Fibroblast of upper back skin (primary cell): ENCODE measurements around the gene SET.
"Not testable (repeated sequence)": the region's sequence is repeated elsewhere in the genome, so short reads cannot be mapped to it uniquely, and the experiment has no call there.

Source experiments
- DNase-seq: peaks from one replicate; pipeline ENCODE4 v3.0.0-alpha.2; 2013

The SET gene

DNA sequence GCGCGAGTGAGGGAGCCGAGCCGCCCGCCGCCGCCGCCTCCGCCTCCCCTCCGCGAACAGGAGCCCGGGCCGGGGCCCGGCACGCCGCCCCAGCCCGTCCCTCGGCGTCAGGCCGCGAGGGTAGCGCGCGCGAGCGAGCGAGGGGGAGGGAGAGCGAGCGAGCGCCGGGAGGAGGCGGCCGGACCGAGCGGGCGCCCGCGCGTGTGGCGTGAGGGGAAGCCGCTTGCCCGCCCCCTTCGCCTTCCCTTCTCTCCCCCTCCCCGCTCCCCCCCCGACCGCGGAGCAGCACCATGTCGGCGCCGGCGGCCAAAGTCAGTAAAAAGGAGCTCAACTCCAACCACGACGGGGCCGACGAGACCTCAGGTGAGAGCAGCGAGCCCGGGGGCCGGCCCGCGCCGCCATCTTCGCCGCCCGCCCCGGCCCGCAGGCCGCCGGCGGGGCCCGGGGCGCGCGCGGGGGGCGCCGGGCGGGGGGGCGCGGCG is 312 bp downstream of the SET start:
- DNase-seq = no peak

DNA sequence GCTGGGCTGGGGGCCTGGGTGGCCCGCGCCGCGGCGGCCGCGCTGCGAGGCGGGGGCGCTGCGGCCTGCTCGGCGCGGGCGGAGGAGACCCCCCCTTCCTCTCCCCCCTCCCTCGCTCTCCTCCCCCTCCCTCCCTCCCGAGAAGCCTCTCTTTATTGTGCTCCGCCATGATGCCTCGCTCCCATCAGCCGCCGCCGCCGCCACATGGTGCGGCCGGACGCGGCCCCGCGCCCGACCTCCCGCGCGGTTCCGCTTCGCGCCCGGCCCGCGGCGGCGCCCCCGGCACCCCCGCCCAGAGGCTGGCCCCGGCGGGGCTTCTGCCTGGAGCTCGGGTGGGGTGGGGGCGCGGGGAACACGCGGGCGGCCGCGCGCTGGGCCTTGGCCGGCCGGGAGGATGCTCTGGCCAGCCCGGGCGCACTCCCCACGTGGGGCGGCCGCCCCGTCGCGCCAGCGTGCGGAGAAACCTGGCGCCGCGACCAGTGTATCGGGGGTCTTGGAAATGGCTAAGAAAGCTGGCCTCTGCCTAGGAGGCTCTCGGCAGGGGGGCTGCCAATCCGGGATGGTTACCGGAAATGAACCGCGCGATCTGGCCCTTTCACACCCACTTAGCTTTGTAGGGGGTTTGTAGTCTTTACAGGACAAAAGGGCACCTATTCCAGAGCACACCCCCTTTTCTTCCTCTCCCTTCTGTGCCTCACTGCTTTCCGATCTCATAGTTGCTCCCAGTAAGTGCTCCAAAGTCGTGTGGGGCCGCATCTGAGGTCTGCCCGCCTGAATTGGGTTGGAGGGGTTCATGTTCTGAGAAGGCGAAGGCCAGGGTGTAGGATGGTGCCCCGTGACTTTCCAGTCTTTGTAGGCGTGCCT is 1.0 kb downstream of the SET start:
- DNase-seq = peak; percentile 48

DNA sequence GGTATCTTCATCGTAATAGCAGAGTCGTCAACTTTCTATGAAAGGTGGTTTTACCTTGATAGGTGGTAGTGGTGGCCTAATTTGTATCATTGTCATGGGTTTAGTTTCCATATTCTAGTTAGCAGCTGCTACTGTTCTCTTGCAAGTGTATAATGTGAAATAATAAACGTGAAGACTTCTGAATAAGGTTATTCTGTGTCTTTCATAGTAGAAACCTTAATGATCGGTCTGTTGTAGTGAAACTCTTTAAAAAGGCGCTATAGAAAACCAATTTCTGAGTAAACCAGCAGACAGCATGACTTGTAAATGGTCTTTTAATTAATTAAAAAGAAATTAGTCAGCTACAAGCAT is 1.6 kb downstream of the SET start:
- DNase-seq = no peak

DNA sequence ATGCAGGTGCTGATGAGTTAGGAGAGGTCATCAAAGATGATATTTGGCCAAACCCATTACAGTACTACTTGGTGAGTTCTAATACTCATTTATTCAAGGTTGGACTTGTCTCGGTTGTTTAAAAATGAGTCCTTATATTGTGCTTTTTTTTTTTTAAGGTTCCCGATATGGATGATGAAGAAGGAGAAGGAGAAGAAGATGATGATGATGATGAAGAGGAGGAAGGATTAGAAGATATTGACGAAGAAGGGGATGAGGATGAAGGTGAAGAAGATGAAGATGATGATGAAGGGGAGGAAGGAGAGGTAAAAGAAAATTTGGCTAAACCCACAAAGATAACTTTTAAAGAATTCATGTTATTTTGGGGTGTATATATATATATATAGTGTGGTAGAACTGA is 4.7 kb downstream of the SET start:
- DNase-seq = not testable (repeated sequence)

DNA sequence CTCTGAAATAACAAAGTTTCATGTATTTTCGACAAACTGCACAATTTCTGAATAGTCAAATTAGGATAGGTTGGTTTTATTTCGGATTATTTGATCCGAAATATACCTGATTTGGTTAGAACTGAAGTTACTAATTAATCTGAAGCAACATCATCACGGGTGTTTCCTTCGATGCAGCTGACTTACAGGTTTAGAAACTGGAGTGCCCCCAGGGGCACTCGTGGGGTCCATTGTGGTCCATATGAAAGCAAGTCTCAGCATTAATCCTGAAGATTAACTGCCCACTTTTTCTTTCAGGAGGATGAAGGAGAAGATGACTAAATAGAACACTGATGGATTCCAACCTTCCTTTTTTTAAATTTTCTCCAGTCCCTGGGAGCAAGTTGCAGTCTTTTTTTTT is 5.3 kb downstream of the SET start:
- DNase-seq = no peak

DNA sequence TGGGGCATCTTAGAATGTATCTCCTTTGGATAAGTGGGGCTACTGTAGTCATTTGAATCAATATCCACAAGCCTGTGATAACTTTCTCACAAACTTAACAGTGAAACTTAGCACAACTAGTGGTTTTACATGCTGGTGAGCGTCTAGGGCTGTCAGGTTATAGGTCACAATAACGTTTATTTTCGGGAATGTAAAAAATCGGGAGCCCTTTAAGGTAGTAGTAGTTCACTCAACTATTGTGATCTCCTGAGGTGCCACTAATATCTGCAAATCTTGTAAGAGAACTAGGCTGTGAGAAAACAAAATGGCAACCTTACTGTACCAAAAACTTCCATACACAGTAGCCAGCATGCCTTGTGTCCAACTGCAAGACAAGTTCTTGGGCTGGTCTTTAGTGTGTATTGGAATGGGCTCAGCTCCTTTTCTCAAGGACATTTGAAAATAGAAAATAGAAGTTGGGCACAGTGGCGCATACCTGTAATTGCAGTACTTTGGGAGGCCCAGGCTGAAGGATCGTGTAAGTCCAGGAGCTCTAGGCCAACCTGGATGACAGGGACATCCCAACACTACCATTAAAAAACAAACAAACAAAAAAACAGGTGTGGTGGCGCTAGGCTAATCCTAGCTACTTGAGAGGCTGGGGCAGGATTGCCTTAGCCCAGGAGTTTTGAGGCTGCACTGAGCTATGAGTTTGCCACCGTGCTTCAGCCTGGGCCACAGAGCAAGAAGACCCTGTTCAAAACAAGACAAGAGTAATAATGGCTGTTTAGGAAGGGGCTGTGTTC is 8.1 kb downstream of the SET start:
- DNase-seq = no peak

DNA sequence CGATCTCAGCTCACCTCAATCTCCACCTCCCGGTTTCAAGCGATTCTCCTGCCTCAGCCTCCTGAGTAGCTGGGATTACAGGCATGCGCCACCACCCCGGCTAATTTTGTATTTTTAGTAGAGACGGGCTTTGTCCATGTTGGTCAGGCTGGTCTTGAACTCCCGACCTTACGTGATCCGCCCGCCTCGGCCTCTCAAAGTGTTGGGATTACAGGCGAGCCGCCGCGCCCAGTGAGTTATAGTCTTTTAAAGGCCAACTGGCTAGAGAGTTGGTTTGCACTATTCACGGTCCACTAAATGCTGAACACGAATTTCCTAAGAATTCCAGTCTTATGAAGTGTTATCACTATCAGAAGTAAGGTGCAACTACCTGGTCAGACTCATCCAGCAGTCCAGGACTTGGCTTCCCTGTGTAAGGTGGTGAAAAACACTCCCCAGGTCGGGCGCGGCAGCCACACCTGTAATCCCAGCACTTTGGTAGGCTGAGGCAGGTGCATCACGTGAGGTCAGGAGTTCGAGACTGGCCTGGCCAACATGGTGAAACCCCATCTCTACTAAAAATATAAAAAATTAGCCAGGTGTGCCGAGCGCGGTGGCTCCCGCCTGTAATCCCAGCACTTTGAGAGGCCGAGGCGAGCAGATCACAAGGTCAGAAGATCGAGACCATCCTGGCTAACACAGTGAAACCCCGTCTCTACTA is 10.2 kb downstream of the SET start:
- not testable (repeated sequence) for DNase-seq

DNA sequence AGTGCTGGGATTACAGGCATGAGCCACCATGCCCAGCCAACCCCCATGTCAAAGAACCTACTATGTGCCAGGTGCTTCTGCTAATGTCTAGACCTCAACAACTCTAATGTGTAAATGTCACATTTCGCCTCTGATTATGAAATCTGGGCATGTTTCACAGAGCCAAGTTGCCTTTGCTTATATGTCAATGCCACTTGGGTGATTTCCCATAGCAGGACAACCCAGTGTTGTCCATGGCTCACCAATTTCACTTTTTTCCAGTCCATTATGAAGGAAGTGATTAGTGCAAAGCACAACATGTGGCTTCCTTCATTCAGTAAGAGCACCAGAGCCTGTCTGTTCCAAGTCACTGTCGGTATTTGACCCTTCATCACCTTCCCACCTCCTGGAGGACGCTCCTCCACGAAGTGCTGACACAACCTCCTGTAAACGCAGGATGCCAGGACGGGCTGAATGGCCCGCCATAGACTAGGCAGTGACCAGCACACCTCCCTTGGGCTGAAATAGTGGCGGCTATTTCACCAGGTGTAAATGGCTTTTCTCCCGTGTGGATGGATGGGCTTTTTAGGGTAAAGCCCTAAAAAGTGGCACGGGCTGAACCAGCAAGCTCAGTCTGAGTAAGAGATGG is 12.3 kb downstream of the SET start:
- no peak for DNase-seq

DNA sequence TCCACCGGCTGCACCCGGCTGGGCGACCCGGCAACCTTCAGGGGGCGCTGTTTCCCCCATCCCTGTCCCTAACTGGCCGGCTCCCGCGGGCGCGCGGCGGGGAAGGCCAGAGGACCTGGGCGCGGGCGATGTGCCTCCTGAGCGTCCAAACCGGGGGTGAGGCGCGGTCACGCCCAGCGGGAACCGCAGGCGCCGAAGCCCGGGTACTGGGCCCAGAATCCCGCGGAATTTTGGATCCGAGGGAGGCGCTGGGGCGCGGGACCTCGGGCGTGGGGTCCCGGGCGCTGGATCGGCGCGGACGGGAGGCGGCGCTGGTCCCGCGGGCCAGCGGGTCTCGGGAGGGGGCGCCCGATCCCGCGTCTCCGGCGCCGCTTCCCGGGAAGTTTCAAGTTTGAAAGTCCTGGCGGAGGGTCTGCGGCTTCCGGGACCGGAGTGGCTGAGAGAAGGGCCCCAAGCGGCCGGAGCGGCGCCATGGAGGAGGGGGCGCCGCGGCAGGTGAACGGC is 13.5 kb downstream of the SET start, which contains the start of gene PKN3:
TSS of gene PKN3 (plus strand) at position 59 of the 504 bp plus-strand sequence. CDS start at position 472, 413 bp downstream.
- peak; percentile 75 for DNase-seq

DNA sequence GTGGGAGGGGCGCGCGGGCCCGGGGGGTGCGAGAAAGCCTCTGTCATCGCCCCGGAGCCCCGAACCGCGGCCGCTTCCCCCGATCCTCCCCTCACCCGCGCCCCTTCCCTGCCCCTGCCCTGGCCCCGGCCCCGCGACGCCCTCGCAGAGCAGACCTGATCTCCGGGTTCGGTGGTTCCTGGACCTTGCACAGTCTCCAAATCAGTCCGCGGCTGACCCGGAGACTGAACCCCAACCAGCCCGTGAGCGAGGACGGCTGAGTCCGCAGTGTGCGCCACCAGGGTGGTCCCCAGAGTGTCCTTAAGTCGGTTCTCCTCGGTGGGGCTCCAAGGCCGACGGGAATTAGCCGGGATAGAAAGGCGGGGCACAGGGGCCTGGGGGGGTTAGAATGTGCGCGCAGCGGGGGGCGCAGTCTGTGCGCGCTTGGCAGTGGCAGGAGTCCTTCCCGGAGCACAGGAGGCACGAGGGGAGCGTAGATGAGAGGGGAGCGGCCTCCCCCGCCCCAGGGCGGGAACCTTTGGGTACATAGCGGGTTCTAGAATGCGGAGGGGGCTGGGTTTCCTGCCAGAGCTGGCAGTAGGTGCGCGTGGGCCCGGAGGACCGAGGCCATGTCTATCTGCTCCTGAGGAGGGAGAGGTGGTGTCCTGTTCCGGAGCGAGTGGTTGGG is 14.1 kb downstream of the SET start:
- DNase-seq = peak; percentile 20

DNA sequence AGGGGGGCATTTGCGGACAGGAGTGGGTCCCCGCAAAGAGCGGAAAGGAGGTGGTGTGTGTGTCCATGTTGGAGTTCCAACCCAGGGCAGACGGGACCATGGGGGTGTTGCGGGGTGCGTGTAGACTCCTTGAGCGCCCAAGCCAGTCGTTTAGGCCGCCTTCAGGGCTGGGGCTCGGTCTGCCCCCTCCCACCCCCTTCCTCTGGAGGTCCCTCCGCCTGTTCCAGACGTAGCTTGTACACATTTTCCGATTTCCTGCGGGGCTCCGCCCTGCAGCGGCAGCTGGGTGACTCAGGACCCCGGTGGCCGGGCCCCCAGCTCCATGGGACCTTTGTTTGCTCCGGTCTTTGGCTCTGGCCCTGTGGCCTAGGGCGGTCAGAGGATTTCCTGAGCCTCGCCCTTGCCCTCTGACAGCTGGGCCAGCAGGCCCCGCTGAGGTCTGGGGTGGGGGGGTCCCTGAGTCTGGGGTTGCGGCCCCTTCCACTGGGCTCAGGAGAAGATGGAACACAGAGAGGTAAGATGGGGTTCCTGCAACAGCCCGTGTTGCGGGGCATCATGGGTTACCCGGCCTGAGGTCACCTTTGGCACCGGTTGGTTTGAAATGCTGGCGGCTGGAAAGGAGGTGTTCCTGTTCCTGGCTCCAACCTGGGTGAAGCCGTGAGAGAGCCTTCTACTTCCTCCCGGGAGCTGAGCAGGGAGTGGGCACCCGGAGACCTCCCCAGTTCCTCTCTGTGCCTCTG is 14.8 kb downstream of the SET start:
- no peak for DNase-seq

DNA sequence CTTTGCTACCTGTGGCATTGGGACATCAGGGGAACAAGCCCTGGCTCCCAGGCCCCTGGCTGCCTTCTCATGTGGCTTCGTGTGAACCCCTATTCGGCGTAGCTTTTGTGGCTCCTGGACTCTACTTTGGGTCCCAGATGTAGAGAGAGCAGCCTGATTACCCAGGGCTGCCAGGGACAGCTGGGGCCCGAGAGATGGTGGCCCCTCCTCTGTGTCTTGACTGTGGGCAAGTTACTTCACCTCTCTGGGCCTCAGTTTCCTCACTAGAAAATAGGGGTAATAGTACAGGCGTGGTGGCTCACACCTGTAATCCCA is 15.3 kb downstream of the SET start:
- DNase-seq = no peak

DNA sequence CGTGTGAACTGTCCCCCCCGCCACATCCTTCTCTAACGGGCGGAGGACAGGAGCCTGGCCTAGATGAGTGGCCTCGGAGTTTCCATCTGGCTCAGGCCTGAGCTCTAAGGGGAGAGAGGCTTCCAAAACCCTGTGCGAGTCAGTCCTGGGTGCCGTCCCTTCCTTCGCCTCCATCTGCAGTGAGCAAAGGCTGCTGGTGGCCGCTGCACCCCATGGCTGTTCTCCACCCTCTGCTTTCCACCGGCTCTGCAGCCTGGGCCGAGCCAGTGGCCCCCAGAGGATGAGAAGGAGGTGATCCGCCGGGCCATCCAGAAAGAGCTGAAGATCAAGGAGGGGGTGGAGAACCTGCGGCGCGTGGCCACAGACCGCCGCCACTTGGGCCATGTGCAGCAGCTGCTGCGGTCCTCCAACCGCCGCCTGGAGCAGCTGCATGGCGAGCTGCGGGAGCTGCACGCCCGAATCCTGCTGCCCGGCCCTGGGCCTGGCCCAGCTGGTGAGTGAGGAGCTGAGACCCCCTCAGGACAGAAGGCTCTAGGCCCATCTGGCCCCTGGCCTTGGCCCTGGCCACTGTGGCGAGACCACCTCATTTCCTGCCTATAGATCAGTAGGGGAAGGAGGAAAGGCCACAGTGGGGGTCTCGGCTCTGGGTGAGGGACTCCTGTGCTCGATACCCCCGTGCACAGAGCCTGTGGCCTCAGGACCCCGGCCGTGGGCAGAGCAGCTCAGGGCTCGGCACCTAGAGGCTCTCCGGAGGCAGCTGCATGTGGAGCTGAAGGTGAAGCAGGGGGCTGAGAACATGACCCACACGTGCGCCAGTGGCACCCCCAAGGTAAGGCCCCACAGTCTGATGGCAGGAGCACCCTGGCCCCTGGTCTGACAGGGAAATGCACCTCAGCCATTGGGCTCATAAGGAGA is 16.3 kb downstream of the SET start:
- no peak for DNase-seq

DNA sequence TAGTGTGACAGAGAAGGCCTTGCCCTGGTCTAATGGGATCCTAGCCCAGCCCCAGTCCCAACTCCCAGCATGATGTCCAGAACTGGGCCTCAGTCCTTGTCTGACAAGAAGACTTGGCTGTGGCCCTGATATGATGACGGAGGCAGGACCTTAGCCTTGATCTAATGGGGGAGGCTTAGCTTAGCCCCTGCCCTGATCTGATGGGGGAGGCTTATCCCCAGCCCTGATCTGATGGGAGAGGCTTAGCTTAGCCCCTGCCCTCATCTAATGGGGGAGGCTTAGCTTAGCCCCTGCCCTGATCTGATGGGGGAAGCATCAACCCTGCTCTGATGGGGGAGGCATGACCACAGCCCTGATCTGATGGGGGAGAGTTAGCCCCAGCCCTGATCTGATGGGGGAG is 17.0 kb downstream of the SET start:
- no peak for DNase-seq

DNA sequence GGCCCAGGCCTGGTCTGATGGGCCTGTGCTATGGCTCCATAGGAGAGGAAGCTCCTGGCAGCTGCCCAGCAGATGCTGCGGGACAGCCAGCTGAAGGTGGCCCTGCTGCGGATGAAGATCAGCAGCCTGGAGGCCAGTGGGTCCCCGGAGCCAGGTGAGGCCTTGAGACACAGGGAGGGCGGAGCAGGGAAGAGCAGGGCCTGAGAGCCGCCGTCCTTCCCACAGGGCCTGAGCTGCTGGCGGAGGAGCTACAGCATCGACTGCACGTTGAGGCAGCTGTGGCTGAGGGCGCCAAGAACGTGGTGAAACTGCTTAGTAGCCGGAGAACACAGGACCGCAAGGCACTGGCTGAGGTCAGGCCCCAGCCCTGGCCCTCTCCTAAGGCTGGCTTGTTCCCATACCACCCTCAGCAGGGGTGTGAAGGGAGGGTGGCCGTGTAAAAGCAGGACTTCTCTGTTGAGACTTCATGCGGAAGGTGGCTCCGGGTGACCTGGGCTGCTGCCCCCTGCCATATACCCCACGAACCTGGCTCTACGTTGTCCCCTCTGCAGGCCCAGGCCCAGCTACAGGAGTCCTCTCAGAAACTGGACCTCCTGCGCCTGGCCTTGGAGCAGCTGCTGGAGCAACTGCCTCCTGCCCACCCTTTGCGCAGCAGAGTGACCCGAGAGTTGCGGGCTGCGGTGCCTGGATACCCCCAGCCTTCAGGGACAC is 17.8 kb downstream of the SET start:
- DNase-seq = no peak

DNA sequence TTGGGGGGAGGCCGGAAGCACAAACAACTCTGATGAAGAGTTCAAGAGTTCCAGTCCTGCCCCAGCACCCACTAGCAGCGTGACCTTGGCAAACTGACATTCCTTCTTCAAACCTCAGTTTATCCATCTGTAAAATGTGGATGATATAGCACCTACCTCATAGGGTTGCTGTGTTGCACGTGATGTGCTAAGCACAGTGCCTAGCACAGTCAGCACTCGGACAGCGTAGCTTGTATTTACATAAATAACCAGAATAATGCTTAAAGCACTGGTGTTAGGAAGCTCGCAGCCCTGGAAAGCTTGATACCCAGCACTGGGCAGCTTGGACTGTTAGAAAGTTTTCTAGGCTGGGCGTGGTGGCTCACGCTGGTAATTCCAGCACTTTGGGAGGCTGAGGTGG is 18.4 kb downstream of the SET start:
- no peak for DNase-seq

DNA sequence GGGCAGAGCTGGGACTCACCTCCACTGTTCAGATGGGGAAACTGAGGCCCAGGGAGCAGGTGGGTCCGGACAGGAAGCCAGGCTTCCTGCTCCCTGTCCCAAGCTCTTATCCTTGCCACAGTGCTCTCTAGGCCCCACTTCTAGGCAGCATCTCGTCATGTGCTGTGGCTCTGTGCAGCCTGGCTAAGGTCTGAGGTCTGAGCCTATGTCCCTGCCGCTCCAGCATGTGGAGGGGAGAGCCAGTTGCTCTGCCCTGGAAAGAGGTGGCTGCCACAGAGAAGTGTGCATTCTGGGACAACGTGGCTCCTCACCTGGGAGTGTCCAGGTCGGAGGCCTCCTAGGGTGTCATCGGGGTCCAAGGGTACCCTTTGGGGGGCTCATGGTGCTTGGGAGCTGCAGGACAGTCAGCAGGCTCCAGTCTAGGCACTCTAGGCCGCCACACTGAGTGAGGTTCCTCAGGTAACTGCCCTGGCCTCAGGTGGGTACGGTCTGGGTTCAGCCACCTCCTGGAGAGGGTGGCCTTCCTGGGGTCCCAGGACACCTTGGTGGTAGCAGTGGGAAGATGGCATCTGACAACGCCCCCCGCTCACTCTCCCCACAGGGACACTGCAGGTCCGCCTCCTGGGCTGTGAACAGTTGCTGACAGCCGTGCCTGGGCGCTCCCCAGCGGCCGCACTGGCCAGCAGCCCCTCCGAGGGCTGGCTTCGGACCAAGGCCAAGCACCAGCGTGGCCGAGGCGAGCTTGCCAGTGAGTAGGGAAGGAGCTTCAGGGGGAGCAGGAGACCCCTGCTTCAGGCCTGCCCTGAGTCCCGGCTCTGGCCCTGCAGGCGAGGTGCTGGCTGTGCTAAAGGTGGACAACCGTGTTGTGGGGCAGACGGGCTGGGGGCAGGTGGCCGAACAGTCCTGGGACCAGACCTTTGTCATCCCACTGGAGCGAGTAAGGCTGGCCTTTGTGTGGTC is 23.7 kb downstream of the SET start:
- no peak for DNase-seq

DNA sequence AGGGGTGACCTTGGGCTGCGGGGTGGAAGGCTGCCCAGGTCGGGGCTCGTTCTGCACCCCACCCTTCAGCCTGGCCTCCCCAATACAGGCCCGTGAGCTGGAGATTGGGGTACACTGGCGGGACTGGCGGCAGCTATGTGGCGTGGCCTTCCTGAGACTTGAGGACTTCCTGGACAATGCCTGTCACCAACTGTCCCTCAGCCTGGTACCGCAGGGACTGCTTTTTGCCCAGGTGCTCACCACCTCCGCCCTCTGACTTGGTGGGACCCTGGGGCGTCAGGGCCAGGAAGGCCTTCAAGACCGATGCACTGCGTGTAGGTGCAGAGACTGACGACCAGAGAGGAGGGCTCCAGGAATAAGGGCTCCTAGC is 24.4 kb downstream of the SET start:
- no peak for DNase-seq
